Measurements from ENCODE around the gene ARID1B.

ARID1B gene

DNA sequence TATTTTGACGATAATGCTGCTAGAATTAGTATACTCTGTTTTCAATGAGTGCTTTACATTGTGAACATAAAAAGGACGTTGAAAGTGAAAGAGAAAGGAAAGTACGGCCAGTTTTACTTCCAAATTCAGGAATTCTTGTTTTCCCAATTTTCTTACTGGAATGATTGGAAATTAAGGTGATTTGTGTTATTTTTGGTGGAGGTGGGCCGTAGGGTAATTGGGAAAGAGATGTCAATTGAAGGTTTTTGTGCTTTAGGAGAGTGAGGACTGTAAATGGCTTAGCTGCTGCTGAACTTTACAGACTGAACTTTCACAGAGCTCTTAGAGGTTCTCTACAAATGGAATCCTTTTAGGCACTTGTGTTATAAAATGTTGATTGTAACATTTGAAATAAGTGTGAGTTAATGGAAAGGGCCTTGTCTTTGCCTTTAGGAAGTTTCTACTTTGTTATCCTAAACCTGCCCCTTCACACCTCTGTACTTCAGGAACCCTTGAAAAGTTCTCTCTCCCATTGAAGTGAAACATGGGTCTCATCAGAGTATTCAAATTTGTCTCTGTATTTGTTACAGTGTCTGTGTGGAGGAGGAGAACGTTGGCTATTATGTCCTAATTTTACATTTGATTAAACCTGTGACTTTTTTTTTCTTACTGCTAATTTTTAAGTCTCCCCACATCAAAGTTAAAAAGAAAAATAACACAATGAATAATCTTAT lies 256.4 kb downstream of the ARID1B start:
- ChIA-PET POLR2A (interaction anchor here (1.6 kb wide), 1 partner anchor 12 kb away, joined by 4 read pairs; no protein-coding TSS in a partner anchor), CTCF (interaction anchor here (0.6 to 4.3 kb wide), 13 partner anchors 9 to 413 kb away, joined by 3 to 66 read pairs (median 4); no protein-coding TSS in a partner anchor)
- Histone ChIP-seq H3K4me1 (ENCODE audit: control insufficient read depth, insufficient read depth, low read length) (no peaks in the 10 kb centered on the region), H3K36me3 (ENCODE audit: control insufficient read depth in 2 of 2, insufficient read depth in 1 of 2, low read length in 2 of 2) (no peaks in the 10 kb centered on the region), H3K4me3 (ENCODE audit: low read depth, low read length) (no peak overlapping the region), H3K27ac (ENCODE audit: extremely low read depth, low read depth, low read length) (no peak overlapping the region), H3K9me3 (ENCODE audit: control insufficient read depth, insufficient read depth, low read depth, low read length) (no peaks in the 10 kb centered on the region)
- TF ChIP-seq IKZF3 (tag by site-specific recombination; IDR thresholded peaks at IDR 0.05) (0 out of 2 replicates have a peak, but pooled peaks have one; percentile 24), ZNF501 (tag by site-specific recombination; IDR thresholded peaks at IDR 0.05) (no peak), YY1 (tag by site-specific recombination; IDR thresholded peaks at IDR 0.05) (no peak), PRDM1 (tag by site-specific recombination; IDR thresholded peaks at IDR 0.05) (peak; percentile 93), ZNF211 (tag by site-specific recombination; IDR thresholded peaks at IDR 0.05; ENCODE audit: low read depth) (no peak), ZNF202 (tag by site-specific recombination; IDR thresholded peaks at IDR 0.05; ENCODE audit: borderline replicate concordance) (no peak)
- TF ChIP-seq, protein P1, sequence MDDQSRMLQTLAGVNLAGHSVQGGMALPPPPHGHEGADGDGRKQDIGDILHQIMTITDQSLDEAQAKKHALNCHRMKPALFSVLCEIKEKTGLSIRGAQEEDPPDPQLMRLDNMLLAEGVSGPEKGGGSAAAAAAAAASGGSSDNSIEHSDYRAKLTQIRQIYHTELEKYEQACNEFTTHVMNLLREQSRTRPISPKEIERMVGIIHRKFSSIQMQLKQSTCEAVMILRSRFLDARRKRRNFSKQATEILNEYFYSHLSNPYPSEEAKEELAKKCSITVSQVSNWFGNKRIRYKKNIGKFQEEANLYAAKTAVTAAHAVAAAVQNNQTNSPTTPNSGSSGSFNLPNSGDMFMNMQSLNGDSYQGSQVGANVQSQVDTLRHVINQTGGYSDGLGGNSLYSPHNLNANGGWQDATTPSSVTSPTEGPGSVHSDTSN (CRISPR knock-in tag; IDR thresholded peaks at IDR 0.05), result no peak
- TF ChIP-seq, protein P2, sequence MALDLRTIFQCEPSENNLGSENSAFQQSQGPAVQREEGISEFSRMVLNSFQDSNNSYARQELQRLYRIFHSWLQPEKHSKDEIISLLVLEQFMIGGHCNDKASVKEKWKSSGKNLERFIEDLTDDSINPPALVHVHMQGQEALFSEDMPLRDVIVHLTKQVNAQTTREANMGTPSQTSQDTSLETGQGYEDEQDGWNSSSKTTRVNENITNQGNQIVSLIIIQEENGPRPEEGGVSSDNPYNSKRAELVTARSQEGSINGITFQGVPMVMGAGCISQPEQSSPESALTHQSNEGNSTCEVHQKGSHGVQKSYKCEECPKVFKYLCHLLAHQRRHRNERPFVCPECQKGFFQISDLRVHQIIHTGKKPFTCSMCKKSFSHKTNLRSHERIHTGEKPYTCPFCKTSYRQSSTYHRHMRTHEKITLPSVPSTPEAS (tag by site-specific recombination; IDR thresholded peaks at IDR 0.05), result no peak

DNA sequence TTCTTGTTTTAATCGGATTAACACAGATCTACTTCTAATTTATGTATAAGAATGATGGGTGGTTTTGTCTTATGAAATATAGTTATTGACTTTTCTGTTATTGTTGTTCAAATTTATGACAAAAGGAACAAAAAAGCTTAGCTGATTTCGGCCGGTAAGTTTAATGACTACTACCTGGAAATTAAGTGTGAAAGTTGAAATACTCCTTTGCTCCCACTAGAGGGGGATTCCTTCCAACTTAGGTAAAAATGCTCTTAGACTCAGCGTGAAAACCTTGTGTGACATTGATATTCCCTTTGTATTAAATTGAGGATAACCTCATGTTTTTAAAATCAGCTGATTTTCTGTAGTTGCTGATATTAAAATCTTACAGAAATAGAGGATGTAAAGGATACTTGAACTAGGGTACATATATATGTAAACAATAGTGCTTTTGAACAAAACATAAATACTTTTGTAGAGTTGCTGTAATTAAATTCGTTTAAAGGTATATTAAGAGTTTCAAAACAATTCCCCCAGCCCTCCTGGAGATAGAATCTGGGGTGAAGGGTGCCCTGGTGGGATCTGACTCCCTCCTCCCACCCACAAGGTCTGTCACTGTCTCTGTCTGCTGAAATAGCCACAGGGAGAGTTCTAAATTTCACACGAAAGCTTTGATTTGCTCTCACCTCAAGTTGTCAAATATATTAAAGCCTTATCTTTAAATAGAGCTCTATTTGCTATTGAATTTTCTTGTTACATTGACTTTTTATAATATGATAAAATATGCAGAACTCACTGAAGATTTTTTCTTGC lies 257.5 kb downstream of the ARID1B start:
- ChIA-PET CTCF (interaction anchor here (0.6 to 4.3 kb wide), 25 partner anchors 10 to 247 kb away, joined by 3 to 66 read pairs (median 4); no protein-coding TSS in a partner anchor), POLR2A (interaction anchor here (1.6 kb wide), 1 partner anchor 13 kb away, joined by 4 read pairs; no protein-coding TSS in a partner anchor)
- Histone ChIP-seq H3K9me3 (ENCODE audit: control insufficient read depth, insufficient read depth, low read depth, low read length) (no peaks in the 10 kb centered on the region), H3K4me3 (ENCODE audit: low read depth, low read length) (no peak overlapping the region), H3K27ac (ENCODE audit: extremely low read depth, low read depth, low read length) (no peak overlapping the region), H3K36me3 (ENCODE audit: control insufficient read depth in 2 of 2, insufficient read depth in 1 of 2, low read length in 2 of 2) (no peaks in the 10 kb centered on the region), H3K4me1 (ENCODE audit: control insufficient read depth, insufficient read depth, low read length) (no peaks in the 10 kb centered on the region)
- peak; percentile 42; the same call in 1 of the 2 replicates for TF ChIP-seq ZNF660 (tag by site-specific recombination; IDR thresholded peaks at IDR 0.05)
- TF ChIP-seq ZSCAN23 (tag by site-specific recombination; IDR thresholded peaks at IDR 0.05), result no peak
- TF ChIP-seq ZNF585B (tag by site-specific recombination; IDR thresholded peaks at IDR 0.05), result no peak
- no peak for TF ChIP-seq HOXC10 (CRISPR knock-in tag; IDR thresholded peaks at IDR 0.05)
- no peak for TF ChIP-seq ZNF292 (tag by site-specific recombination; IDR thresholded peaks at IDR 0.05; ENCODE audit: borderline replicate concordance, low read depth)
- peak; percentile 73 for TF ChIP-seq ZNF654 (tag by site-specific recombination; IDR thresholded peaks at IDR 0.05; ENCODE audit: low read depth)
- TF ChIP-seq, protein P3, sequence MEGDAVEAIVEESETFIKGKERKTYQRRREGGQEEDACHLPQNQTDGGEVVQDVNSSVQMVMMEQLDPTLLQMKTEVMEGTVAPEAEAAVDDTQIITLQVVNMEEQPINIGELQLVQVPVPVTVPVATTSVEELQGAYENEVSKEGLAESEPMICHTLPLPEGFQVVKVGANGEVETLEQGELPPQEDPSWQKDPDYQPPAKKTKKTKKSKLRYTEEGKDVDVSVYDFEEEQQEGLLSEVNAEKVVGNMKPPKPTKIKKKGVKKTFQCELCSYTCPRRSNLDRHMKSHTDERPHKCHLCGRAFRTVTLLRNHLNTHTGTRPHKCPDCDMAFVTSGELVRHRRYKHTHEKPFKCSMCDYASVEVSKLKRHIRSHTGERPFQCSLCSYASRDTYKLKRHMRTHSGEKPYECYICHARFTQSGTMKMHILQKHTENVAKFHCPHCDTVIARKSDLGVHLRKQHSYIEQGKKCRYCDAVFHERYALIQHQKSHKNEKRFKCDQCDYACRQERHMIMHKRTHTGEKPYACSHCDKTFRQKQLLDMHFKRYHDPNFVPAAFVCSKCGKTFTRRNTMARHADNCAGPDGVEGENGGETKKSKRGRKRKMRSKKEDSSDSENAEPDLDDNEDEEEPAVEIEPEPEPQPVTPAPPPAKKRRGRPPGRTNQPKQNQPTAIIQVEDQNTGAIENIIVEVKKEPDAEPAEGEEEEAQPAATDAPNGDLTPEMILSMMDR (tag by site-specific recombination; IDR thresholded peaks at IDR 0.05), result peak; percentile 17; the same call in 1 of the 2 replicates
- TF ChIP-seq, protein P4, sequence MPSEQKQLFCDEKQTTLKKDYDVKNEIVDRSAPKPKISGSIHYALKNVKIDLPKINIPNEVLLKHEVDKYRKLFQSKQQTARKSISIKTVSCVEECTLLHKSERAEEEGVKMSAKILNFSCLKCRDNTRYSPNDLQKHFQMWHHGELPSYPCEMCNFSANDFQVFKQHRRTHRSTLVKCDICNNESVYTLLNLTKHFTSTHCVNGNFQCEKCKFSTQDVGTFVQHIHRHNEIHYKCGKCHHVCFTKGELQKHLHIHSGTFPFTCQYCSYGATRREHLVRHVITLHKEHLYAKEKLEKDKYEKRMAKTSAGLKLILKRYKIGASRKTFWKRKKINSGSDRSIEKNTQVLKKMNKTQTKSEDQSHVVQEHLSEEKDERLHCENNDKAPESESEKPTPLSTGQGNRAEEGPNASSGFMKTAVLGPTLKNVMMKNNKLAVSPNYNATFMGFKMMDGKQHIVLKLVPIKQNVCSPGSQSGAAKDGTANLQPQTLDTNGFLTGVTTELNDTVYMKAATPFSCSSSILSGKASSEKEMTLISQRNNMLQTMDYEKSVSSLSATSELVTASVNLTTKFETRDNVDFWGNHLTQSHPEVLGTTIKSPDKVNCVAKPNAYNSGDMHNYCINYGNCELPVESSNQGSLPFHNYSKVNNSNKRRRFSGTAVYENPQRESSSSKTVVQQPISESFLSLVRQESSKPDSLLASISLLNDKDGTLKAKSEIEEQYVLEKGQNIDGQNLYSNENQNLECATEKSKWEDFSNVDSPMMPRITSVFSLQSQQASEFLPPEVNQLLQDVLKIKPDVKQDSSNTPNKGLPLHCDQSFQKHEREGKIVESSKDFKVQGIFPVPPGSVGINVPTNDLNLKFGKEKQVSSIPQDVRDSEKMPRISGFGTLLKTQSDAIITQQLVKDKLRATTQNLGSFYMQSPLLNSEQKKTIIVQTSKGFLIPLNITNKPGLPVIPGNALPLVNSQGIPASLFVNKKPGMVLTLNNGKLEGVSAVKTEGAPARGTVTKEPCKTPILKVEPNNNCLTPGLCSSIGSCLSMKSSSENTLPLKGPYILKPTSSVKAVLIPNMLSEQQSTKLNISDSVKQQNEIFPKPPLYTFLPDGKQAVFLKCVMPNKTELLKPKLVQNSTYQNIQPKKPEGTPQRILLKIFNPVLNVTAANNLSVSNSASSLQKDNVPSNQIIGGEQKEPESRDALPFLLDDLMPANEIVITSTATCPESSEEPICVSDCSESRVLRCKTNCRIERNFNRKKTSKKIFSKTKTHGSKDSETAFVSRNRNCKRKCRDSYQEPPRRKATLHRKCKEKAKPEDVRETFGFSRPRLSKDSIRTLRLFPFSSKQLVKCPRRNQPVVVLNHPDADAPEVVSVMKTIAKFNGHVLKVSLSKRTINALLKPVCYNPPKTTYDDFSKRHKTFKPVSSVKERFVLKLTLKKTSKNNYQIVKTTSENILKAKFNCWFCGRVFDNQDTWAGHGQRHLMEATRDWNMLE (tag by site-specific recombination; conservative IDR thresholded peaks at IDR 0.05; ENCODE audit: low read depth), result no peak
- TF ChIP-seq, protein P5, sequence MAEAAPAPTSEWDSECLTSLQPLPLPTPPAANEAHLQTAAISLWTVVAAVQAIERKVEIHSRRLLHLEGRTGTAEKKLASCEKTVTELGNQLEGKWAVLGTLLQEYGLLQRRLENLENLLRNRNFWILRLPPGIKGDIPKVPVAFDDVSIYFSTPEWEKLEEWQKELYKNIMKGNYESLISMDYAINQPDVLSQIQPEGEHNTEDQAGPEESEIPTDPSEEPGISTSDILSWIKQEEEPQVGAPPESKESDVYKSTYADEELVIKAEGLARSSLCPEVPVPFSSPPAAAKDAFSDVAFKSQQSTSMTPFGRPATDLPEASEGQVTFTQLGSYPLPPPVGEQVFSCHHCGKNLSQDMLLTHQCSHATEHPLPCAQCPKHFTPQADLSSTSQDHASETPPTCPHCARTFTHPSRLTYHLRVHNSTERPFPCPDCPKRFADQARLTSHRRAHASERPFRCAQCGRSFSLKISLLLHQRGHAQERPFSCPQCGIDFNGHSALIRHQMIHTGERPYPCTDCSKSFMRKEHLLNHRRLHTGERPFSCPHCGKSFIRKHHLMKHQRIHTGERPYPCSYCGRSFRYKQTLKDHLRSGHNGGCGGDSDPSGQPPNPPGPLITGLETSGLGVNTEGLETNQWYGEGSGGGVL (tag by site-specific recombination; IDR thresholded peaks at IDR 0.05), result no peak

Data from HEK293 (cell line).